Fibroblast of the aortic adventitia (primary cell): Measurements from ENCODE around the gene RIC8B. TPM values are rescaled to one million over a fixed set of nuclear protein-coding genes. Genes with fewer than 3 reads are reported as not detected.

Source experiments
- DNase-seq: peaks from one replicate; pipeline ENCODE4 v3.0.0-alpha.2; 2010; ENCODE audit warnings: low read depth
- H3K4me3 ChIP-seq: 2 replicates; pipeline ENCODE4 v1.5.1; 2011; ENCODE audit warnings: low read depth, mild to moderate bottlenecking, control low read depth, low read length, moderate library complexity
- CTCF ChIP-seq: IDR thresholded peaks from 2 replicates; pipeline ENCODE4 v1.5.1; 2011; ENCODE audit warnings: mild to moderate bottlenecking, low read length, control low read depth, inconsistent platforms; ENCODE audit not compliant: insufficient read depth
- total RNA-seq: library from RNA; depleted of rRNA; stranded (reverse); fragments of >200 nt; gene quantifications from 2 replicates; pipeline ENCODE4 v1.2.3, GENCODE V29; 2012; ENCODE audit warnings: low replicate concordance

Gene RIC8B
- total RNA-seq, 1 donor = 15.0 TPM

DNA sequence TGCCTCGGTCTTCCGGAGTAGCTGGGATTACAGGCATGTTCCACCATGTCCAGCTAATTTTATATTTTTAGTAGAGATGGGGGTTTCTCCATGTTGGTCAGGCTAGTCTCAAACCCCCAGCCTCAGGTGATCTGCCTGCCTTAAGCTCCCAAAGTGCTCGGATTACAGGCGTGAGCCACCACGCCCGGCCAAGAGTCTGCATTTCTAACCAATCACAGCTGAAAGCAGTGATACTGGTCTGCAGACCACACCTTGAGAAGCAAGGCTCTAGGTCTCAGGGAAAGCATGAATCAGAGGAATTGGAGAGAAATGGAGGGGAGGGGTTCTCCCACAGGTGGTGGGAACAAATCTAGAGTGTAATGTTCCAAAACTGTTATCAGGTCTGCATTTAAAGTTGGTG, 126.1 kb downstream of the RIC8B start:
- no peak for TF ChIP-seq CTCF
- no peak for DNase-seq
- no peak overlapping the region for H3K4me3 ChIP-seq

- H3K4me3 ChIP-seq = no peak overlapping the region
- DNase-seq = peak; percentile 4
- TF ChIP-seq CTCF = no peak
Observed at GRCh38 chr12:106901276-106901675, 126.8 kb downstream of the RIC8B start.

DNA sequence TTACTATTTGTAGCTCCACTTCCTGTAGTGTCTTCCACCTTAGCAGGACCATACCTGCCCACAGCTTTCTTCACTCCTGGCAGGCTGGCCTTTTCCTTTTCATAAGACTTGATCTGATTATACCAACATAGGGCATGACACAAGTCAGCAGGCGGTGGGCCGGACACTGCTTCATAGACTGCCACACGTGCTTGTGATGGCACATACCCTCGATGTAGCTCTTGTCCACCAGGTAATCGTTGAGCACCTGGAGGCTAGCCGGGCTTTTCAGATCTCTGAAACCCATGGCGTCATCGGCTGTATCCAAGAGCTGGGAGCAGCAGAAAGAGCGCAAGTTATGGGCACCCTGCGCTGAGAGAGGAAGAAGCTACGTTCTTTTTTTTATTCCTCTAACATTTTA, 127.6 kb downstream of the RIC8B start:
- DNase-seq = no peak
- TF ChIP-seq CTCF = no peak
- no peak overlapping the region for H3K4me3 ChIP-seq

DNA sequence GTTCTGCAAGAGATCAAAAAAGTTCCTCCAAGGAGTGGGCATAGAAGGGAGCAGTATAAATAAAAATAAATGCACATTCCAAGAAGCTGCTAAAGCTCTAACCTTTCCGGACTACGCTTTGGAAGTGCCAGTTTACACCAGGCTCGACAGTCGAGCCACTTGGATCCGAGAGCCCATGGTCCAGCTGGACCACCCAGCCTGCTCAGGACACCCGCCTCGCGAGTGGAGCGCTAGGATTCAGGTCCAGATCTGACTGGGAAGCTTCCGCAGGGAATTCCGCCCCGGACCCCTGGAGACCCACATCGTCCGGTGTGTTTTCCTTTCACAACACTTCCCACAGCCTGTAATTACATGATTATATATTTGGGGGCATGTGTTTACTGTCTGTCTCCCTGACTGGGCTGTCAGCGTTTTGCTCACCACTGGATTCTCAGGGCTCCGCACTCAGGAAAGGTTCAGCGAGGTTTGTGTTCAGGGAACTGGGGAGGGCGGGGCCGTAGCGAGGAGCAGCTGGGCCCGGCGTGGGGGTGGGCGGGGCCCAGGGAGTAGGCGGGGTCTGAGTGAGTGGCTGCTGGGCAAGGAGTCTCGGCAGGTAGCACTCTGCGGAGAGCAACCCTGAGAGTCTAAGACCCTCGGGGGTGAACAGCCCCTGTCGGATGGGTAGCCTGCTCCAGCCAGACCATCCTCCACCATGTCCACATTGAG, 128.9 kb downstream of the RIC8B start:
- peak overlapping the region; percentile 62 for H3K4me3 ChIP-seq
- DNase-seq = peak; percentile 24

GRCh38 chr12:106906715-106907114, 132.2 kb downstream of the RIC8B start:
- no peak for DNase-seq
- TF ChIP-seq CTCF = no peak
- H3K4me3 ChIP-seq = no peak overlapping the region

More for the DNA sequence above, 128.9 kb downstream of the RIC8B start:
- no peak for TF ChIP-seq CTCF

DNA sequence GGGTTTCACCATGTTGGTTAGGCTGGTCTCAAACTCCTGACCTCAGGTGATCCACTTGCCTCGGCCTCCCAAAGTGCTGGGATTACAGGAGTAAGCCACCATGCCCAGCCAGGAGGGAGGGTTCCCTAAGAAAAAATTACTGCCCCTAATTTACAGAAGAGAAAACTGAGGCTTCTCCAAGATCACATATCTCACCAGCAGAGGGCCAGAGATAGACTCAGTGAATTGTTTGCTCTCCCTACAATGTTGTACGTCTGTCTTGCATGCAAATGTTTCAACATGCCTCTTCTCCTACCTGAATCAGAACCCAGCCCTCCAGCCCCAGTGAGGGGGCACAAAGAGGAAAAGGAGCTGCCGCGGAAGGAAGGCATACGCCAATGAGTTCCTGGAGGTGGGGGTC, 132.9 kb downstream of the RIC8B start:
- TF ChIP-seq CTCF = no peak
- no peak overlapping the region for H3K4me3 ChIP-seq
- DNase-seq = no peak

- H3K4me3 ChIP-seq = no peak overlapping the region
- DNase-seq = no peak
- no peak for TF ChIP-seq CTCF
Observed at GRCh38 chr12:106907846-106908245, 133.4 kb downstream of the RIC8B start.
